ENCODE measurements around the gene MADCAM1.

MADCAM1 gene

DNA sequence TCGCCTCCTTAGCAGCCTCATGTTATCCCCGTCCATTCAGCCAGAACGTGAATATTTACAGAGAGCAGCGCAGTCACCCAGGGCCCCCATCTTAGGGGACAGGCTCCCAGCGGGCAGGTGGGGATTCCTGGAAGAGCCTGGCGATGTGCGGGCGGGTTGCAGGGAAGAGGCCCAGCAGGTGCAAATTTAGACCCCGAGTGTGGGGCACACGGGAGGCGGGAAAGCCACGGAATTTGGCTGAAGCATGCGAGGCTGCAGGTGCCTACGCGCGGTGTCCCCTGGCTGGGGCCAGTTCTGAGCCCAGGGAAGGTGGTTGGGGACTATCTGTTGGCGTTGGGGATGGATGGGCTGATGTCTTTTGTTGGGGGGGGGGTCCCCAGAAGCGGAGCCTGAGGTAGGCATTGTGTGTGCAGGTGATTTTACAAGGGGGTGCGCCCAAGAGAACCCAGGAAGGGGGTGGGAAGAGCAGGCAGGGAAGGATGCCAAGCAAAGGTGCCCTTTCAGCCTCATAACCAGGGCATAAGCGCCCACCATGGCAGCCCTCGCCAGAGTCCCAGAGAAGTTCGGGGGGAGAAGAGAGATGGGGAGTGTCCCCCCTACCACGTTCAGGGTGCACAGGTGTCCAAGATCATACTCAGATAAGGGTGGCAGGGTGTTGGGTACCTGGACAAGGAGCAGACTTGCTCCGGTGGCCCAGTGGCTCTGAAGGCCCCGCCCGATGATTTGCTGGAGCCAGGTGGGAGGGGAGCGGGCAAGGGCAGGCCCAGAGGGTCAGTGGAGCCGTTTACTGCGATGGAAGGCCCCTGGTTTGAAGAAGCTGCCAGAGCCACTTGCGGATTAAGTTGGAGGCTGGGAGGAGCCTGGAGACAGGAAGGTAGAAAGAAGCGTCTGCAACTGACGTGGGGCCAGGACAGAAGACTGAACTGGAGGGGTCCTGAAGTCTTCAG lies 12.2 kb downstream of the MADCAM1 start:
- no peak for DNase-seq (ENCODE audit: low spot score)

DNA sequence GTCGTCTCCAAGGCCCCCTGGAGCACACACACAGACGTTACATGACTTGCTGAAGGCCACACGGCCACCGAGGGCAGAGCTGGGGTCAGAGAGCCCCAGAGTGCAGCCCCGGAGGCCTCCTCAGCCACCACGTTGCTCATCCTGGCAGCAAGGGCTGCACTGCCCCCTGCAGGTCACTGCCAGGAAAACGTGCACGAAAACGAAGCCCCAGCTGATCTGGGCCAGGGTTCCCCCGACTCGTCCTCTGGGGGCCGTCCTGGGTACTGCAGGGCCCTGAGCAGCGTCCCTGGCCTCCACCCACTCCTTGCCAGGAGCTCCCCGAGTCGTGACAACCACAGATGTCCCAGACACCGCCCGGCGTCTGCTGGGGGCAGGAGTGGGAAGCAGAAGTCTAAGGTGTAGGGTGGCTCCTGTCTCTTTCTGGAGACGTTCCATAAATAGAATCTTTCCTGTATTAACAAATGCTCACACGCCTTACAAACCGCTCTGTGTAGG lies 14.4 kb downstream of the MADCAM1 start:
- DNase-seq (ENCODE audit: low spot score) = peak; percentile 82

DNA sequence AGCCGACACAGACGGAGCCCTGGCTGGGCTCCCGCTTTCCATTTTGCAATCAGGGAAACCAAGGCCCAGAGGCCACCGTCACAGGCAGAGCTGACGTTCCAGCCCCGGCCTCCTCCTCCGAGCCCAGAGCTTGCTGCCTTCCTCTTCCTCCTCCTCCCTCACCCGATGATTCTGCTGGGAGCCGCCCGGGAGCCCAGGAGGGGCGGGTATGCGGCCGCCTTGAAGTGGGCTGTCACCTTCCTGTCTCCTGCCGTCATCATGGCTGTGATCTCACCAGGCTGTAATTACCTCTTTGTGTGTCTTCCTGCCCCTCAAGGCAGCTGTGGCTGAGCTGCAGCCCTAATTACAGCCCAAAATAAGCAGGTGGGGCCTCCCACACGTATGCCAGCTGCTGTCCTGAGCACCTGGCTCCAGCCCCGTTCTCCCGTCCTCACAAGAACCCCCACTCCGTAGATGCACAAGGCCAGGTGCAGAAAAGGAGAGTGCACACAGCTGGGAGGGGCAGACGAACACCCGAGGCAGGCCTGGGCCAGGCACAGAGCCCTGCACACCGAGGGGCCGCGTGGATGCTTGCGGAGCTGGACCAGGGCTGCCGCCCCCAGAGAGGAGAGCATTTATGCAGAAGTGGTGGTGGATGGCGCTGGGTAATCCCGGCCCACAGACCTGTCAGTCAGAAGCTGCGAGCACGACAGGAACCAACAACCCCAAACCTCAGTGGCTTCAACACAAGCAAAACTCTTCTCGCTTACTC lies 15.0 kb downstream of the MADCAM1 start:
- DNase-seq (ENCODE audit: low spot score) = no peak

DNA sequence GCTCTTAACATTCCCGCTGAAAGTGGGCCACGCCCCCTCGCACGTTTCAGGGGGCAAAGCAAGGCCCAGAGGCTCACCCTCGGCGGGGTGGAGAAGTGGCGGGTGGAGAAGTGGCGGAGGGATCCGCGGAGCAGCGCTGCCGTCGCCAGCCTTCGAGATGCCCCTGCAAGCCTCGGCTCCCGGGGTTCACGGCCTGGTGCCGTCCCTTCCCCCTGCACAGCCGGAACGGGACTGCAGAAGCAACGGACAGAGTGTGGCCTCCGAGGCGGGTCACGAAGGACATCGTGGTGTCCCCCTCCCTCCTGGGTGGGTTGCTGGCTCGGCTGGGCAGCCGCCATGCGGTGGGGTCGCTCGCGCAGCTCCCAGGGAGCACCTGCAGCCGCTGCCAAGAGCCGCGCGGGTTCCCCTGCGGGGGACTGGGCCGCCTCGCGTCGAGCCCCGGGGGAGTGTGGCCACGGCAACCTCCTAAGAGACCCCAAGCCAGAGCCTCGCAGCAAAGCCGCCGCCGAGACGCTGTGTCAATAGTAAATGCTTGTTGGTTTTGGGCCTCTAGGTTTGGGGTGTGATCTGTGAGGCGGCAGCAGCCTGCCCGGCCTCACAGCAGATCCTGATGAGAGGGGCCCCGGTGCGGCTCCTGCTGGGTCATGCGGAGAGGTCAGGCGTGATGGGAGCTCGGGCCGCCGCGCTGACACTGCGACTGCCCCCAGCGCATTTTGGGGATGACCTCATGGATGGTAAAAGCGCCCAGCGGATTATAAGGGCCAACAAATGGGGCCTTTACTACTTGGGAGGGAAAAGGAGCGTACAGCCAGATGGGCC lies 16.5 kb downstream of the MADCAM1 start:
- DNase-seq (ENCODE audit: low spot score) = no peak

DNA sequence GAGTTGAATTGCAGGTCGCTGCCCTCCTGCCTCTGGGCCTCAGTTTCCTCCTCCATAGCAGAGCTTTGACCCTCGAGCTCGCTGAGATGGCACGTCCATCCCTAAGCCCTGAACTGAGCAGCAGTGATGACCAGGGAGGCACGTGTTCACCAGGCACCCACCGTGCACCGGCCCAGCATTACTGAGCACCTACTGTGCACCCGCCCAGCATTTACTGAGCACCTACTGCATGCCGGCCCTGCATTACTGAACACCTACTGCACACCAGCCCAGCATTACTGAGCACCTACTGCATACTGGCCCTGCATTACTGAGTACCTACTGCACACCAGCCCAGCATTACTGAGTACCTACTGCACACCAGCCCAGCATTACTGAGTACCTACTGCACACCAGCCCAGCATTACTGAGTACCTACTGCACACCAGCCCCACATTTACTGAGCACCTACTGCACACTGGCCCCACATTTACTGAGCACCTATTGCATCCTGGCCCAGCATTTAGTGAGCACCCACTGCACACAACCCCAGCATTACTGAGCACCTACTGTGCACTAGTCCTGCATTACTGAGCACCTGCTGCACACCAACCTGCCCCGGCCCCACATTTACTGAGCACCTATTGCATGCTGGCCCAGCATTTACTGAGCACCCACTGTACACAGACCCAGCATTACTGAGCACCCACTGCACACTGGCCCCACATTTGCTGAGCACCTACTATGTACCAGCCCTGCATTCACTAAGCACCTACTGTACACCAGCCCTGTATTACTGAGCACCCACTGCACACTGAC lies 17.3 kb downstream of the MADCAM1 start:
- no peak for DNase-seq (ENCODE audit: low spot score)

DNA sequence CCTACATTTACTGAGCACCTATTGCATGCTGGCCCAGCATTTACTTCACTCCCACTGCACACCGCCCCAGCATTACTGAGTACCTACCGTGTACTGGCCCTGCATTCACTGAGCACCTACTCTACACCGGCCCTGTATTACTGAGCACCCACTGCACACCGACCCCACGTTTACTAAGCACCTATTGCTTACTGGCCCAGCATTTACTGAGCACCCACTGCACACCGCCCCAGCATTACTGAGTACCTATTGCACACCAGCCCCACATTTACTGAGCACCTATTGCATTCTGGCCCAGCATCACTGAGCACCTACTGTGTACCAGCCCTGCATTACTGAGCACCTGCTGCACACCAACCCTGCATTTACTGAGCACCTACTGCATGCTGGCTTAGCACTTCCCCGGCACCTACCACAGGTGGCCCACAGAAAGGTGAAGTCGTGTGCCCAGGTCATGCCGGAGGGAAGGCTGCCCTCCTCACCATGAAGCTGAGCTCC lies 17.9 kb downstream of the MADCAM1 start:
- DNase-seq (ENCODE audit: low spot score) = no peak

DNA sequence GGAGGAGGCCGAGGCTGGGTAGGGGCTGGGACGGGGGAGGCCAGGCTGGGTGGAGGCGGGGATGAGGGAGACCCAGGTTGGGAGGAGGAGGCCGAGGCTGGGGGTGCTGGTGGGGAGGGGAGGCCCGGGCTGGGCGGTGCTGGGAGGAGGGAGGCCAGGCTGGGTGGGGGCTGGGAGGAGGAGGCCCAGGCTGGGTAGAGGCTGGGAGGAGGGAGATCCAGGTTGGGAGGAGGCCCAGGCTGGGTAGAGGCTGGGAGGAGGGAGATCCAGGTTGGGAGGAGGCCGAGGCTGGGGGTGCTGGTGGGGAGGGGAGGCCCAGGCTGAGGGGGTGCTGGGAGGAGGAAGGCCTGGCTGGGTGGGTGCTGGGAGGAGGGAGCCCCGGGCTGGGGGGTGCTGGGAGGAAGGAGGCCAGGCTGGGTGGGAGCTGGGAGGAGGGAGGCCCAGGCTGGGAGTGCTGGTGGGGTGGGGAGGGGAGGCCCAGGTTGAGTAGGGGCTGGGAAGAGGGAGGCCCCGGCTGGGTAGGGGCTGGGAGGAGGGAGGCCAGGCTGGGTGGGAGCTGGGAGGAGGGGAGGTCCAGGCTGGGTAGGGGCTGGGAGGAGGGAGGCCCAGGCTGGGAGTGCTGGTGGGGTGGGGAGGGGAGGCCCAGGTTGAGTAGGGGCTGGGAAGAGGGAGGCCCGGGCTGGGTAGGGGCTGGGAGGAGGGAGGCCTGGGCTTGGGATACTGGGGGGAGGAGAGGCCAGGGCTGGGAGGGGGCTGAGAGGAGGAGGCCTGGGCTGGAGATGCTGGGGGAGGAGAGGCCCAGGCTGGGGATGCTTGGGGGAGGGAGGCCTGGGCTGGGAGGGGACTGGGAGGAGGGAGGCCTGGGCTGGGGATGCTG lies 21.7 kb downstream of the MADCAM1 start:
- peak; percentile 90 for DNase-seq (ENCODE audit: low spot score)

DNA sequence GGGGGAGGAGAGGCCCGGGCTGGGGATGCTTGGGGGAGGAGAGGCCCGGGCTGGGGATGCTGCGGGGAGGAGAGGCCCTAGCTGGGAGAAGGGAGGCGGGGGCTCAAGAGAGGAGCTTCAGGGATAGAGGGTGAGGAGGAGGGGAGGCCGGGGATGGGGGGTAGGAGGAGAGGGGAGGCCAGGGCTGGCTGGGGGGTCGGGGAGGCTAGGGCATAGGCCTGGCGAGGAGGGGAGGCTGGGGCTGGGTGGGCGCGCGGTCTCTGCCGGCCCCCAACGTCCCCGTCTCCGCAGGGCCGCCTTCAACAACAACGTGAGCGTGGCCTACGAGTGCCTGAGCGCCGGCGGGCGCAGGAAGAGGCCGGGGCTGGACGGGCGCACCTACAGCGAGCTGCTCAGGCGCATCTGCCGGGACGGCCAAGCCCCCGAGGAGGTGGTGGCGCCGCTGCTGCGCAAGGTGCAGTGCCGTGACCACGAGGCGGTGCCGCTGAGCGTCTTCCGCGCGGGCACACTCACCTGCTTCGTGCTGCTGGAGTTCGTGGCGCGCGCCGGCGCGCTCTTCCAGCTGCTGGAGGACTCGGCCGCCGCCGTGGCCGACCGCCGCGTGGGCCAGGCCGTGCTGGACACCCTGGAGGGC lies 22.4 kb downstream of the MADCAM1 start:
- DNase-seq (ENCODE audit: low spot score) = no peak

DNA sequence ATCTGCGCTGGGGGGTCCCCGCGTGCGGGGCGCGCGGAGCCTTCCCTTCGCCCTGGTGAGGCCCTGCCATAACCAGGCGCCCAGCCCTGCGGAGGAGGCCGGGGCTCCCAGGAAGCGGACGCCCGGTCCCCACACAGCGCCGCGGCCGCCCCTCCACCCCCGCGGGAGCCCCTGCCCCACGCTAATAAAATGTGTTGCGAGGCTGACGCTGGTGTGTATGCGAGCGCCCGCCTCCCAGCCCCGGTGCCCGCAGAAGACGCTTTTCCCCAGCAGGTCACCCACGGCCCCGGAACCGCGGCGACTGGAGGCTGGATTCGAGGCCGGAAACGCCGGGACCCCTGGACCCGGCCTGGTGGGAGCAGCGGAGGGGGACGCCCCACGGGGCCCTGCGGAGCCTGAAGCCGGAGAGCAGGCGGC lies 23.2 kb downstream of the MADCAM1 start:
- no peak for DNase-seq (ENCODE audit: low spot score)

DNA sequence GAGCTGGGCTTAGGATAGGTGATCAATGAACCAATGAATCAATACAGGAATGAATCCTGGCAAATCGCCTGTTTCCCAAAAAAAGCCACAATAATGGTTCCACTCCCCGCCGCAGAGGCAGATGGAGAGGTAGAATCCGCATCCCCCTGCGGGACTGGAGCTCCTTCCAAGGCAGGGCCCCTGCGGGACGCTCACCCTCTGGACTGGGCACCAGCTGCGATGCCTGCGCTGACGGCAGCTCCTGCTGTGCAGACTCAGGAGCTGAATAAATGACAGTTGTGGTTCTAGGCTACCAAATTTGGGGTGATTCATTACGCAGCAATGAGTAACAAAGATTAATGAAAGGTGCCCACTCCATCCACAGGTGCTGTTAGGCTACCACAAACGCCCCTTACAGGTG lies 26.4 kb downstream of the MADCAM1 start:
- DNase-seq (ENCODE audit: low spot score) = no peak

DNA sequence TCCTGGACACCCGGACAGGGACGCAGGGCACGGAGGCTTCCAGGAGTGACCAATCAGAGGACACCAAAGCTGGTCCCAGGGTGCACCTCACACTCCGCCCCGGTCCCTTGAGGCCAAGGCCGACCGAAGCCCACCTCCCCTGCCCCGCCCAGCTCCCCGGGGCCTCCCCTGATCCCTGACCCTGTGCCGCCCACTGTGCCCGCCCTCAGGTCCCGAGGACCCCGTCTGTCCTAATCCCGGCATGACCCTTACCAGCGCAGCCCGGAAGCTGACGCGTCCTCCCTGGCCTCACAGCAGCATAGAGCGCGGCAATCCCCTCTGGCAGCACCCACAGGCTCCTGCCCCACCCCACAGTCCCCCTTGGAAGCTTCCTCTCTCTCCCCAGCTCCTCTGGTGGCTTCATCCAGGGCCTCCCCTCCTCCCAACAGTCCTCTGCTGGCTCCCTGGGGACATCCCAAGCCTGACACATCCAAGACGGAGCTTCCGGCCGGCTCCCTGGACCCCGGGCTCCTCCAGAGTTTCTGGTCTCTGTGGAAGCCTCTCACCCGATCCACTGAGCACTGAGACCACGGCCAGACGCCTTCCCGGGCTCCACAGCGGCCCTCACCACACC lies 27.9 kb downstream of the MADCAM1 start:
- DNase-seq (ENCODE audit: low spot score) = peak; percentile 67

DNA sequence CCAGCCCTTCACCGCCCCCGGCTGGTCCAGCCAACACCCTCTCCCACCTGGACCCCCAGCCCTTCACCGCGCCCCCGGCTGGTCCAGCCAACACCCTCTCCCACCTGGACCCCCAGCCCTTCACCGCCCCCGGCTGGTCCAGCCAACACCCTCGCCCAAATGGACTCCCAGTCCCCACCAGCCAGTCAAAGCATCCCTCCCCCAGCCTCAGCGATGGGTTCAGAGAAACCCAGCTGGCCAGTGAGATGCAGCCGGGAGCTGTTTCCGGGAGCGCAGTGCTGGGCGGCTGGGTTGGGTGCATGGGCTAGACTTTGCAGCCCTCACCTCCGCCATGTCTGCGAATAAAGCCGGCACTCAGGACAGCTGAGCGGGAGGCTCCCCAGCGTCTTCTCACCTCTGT lies 28.7 kb downstream of the MADCAM1 start:
- DNase-seq (ENCODE audit: low spot score) = no peak

DNA sequence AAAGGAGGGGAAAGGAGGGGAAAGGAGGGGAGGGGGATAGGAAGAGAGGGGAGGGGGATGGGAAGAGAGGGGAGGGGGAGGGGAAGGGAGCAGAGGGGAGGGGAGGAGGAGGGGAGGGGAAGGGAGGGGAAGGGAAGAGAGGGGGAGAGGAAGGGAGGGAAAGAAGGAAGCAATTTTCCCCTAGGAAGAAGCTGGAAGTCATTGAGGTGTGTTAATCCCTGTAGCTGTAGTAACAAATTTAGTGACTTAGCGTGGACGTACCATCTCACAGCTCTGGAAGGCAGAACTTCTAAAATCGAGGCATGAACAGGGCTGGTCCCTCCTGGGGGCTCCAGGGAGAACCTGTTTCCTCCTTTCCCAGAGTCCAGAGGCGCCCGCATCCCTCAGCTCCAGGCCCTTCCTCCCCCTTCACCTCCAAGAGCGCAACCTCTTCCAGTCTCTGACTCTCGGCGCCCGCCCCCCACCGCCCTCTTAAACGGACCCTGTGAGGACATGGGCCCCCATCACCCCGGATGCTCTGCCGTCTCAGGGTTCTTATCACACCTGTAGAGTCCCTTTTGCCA lies 29.7 kb downstream of the MADCAM1 start:
- DNase-seq (ENCODE audit: low spot score) = no peak

DNA sequence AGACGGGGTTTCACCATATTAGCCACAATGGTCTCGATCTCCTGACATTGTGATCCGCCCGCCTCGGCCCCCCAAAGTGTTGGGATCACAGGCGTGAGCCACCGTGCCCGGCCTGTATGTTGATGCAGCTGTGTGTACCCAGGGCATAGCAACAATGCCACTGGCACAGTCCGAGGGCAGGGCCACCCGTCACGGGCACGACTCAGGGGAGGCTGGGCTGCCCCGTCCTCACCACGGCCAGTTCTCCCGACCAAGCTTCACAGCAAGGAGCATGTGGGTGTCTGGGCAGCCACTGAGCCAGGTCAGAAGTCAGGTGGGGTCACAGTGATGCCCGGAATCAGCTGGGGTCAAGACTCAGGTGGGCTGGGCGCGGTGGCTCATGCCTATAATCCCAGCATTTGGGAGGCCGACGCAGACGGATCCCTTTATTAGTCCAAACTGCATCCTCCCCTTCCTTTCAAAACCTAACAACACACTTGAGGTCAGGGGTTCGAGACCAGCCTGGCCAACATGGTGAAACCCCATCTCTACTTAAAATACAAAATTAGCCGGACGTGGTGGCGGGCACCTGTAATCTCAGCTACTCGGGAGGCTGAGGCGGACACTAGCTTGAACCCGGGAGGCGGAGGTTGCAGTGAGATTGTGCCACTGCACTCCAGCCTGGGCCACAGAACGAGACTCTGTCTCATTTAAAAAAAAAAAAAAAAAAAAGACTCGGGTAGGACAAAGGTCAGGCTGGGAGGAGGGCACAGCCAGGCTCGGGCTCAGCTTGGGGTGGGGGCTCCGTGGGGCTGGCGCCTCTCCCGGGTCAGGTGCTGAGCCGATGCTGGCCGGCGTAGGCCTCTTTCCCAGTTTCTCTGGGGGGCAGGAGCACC lies 34.1 kb downstream of the MADCAM1 start:
- DNase-seq (ENCODE audit: low spot score) = no peak

DNA sequence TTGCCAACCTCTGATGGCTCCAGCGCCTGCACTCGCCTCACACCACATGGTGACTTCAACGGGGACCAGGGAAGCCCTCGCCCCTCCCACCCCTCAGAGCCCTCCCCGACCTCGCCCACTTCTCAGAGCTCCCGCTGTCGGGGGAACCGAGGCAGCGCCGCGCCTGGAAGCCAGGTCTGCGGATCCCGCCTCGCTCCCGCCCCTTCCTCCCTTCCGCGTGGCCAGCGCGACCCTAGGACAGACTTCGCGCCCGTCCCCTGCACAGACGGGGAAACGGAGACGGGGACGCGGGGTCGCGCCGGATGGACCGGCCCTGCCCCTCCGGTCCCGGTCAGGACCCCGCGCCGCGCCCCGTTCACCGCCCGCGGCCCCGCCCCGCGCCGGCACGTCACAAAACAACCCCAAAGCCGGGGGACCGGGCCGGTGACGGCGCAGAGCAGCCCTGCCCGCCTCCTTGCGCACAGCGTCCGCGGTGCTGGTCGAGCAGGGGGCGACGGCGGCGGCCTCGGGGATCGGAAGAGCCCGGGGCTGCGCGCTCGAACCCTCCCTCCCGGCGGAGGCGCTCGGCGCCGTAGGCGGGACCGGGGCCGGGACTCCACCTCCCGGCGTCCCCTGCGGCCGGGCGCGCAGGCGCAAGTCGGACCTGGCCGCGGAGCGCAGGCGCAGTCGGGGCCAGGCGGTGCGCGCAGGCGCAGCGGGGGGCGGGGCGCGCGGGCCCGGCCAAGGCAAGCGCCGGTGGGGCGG lies 34.9 kb downstream of the MADCAM1 start:
- DNase-seq (ENCODE audit: low spot score) = peak; percentile 94

DNA sequence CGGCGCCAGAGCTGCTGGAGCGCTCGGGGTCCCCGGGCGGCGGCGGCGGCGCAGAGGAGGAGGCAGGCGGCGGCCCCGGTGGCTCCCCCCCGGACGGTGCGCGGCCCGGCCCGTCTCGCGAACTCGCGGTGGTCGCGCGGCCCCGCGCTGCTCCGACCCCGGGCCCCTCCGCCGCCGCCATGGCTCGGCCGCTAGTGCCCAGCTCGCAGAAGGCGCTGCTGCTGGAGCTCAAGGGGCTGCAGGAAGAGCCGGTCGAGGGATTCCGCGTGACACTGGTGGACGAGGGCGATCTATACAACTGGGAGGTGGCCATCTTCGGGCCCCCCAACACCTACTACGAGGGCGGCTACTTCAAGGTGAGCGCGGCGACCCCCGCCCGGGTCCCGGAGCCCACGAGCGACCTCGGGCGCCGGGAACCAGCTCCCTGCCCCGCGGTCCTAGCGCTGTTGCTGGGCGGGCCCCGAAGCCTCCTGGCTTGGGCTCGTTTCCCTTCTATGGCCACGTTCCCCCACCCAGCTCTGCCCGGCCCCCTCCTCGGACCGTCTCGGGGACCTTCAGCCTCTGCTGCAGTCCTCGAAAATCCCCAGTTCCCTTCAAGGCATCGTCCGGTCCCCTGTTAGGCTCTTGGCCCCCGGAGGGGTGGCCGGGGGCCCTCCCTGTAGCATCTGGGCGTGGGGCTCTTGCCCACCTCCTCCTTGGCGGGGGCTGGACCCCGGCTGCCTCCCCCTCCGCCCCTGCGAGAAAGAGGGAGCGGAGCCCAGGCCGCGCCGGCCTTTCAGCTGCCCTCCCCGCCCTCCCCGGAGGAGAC lies 35.7 kb downstream of the MADCAM1 start, which contains the start of gene CDC34:
Gene CDC34, plus strand, starts transcription at position 8 of the 808 bp plus-strand sequence. Its CDS starts 172 bp downstream, at position 180.
- DNase-seq (ENCODE audit: low spot score) = no peak
